GM21825 (cell line): ENCODE measurements around the gene DAGLB.

Experiments used
- ATAC-seq: cut with Tn5 transposase; IDR thresholded peaks from one replicate; pipeline ENCODE4 v1.9.1; 2021; ENCODE audit warnings: mild to moderate bottlenecking, moderate library complexity; ENCODE audit not compliant: unreplicated experiment

DAGLB gene, protein sequence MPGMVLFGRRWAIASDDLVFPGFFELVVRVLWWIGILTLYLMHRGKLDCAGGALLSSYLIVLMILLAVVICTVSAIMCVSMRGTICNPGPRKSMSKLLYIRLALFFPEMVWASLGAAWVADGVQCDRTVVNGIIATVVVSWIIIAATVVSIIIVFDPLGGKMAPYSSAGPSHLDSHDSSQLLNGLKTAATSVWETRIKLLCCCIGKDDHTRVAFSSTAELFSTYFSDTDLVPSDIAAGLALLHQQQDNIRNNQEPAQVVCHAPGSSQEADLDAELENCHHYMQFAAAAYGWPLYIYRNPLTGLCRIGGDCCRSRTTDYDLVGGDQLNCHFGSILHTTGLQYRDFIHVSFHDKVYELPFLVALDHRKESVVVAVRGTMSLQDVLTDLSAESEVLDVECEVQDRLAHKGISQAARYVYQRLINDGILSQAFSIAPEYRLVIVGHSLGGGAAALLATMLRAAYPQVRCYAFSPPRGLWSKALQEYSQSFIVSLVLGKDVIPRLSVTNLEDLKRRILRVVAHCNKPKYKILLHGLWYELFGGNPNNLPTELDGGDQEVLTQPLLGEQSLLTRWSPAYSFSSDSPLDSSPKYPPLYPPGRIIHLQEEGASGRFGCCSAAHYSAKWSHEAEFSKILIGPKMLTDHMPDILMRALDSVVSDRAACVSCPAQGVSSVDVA

DNA sequence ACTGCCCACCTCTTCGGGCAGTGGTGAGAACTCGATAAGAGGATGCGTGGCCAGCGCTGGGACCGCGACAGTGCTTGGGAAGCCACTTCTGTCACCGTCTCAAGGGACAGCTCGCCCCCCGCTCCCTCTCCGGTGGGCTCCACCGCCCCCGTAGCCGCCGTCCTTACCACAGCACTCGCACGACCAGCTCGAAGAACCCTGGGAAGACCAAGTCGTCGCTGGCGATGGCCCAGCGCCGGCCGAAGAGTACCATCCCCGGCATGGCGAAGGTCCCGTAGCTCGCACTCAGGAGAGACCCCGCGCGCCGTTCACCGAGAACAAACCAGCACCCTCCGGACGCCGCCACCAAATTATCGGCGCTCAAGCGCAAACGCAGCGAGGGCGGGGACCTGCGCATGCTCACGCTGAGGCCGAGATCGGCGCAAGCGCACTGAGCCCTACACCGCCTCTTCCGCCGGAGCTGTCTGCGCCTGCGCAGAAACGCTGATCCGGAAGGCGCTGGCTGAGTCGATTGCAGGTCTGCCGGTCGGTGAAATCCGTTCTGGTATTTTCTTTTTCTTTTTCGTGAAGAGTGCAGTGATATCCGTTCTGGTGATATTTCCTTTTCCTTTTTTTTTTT lies at the start of gene DAGLB:
Gene DAGLB (minus strand): TSS at position 374 of the 619 bp plus-strand sequence. CDS start 112 bp downstream, at position 262.
- peak; percentile 71 for ATAC-seq

DNA sequence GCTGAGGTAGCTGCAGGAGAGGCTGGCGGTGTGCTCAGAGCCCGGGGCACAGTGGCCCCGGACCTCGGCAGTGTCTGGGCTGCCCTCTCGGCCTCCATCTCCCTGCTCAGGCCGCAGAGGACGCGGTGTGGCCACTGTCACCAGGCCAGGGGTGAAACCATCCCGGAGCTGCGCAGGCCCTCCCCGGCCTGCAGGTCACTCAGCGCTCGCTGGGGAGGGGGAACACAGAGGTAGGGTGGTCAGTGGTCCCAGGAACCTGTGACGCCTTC lies 49.8 kb upstream of the DAGLB start:
- no peak for ATAC-seq

DNA sequence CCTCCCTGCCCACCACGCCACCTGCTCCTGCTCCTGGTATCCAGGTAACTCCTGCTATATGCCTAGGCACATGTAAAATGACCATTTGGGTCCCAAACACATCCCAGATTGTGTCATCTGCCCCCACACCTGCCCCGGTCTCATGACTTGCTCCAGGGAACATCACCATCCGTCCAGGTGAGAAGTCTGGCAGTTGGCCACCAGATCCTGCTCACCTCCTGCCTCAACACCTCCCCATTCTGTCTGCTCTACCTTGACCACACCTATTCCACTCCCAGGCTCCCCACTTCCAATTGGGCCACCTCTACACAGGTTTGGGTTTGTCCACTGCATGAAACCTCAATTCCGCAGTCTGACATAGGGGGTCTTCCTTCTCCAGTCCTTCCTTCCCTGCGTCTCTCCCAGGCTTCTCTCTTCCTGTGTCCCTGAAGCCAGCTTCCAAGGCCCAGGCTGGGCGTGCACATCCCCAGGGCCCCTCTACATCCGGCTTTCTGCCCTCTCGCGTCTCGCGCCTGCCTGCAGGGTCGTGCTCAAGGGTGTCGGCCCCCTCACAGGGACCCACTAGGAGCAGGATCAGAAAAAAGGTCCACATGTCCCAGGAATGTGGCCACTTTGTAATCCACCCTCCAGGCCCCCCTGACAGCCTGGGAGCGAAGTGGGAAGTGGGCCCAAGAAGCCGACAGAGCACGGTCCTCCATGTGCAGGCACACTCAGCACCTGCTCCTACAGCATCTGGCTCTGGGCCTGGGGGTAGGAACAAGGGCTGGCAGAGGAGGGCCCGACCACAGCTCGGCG lies 49.3 kb upstream of the DAGLB start:
- ATAC-seq, result no peak

DNA sequence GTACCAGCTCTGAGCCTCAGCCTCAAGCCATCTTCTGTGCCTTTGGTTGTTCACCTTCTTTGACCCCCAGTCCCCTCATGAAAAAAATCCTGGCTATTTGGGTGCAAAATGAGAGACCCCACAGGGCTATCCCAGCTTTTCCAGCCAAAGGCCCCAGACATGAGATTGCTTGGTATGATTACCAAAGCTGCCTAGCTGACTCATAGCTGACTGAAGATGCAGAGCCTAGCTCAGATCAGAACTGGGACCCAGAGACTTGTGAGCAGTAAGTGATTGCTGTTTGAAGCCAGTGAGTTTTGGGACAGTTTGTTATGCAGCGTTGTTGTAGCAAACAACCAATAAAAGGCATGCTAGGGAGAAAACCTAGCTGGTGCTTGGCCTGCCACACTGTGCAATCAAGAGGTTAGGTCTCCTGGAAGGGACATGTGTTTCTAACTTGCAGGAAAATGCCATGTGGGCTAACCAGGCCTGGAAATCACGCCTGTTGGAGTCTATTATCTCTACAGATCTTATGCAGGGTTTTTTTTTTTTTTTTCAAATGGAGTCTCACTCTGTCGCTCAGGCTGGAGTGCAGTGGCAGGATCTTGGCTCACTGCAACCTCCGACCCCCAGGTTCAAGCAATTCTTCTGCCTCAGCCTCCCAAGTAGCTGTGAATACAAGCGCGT lies 48.0 kb upstream of the DAGLB start:
- no peak for ATAC-seq

DNA sequence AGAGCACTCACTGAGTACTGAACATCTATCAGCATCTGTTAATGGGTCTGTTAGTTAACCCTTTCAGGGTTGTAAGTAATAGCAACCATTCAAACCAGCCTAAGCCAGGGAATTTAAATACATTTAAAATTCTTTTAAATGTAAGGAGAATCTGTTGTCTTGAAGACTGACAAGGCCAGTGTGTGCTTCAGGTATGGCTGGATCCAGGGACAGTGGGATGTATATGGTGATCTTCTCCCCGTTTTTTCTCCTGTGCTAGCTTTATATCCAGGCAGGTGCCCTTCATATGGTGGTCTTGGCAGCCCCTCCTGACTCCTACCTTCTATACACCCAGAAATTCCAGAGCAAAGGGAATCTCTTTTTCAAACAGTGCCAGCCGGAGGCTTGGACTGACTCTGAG lies 46.6 kb upstream of the DAGLB start:
- no peak for ATAC-seq

DNA sequence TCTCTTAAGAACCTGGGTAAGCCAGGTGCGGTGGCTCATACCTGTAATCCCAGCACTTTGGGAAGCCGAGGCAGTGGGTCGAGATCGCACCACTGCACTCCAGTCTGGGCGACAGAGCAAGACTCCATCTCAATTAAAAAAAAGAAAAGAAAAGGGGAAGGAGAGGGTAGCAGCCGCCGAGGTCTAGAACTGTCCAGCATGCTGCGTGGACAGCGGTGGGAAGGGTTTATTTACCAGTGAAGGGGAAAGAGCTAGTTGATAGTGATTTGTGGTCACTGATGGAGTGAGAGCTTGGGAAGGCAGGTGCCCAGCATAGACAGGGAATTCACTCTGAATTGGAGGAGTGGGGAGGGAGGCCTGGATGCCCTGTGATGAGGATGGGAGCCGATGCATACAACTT lies 43.4 kb upstream of the DAGLB start:
- no peak for ATAC-seq

DNA sequence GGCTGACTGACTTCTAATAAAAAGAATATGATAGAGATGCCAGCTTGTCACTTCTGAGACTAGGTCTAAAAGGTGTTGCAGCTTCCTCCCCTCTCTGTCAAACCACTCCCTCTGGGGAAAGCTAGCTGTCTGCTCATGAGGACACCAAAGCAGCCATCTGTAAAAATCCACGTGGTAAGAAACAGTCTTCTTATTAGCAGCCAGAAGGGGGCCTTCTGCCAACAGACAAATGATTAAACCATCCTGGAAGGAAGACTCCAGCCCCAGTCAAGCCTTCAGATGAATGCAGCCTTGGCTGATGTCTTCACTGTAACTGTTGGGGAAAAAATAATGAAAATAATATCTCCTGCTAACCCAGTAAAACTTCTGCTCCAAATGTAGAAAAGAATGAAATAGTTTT lies 41.9 kb upstream of the DAGLB start:
- no peak for ATAC-seq

DNA sequence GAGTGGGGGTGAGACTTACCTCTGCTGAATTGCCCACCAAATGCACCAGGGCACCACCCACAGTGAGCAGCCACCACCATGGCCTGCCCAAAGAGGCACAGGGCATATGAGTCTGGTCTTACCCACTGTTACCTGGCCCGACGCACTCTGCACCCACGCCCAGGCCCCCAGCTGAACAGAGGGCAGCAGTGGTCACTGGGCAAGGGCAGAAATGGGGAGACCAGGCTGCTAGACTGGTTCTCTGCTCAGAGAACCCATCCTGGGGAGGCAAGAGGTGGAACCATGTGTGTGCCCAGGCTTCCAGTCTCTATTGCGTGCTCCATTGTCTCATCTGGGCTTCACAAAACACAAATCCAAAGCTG lies 39.4 kb upstream of the DAGLB start:
- no peak for ATAC-seq

DNA sequence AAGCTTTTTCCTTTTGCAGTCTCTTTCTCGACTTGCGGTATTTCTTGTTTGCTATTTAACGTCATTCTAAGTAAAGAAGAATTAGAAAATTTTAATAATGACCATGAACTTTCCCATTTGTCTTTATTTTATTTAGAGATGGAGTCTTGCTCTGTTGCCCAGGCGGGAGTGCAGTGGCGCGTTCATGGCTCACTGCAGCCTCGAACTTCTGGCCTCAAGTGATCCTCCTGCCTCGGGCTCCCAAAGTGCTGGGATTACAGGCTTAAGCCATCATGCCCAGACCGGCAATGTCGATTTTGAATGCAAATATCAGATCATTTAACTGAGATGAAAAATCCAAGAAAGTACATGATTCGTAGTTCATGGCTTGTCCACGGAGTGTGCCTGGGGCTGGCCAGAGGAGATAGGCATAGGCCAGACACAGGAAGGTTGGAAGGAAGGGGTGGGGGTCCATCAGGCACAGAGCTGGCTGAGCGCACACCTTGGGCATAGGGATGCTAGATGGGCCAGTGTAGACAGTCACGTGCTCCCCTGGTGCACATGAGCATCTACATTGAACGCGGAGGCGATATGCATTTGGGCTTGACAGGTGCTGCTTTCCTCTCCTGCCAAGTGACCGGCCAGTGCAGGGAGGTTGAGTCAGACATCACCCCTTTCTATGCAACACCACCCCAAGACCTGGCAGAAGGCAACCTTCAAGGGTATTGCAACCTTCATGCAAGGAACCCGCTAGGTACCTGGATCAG lies 38.9 kb upstream of the DAGLB start:
- ATAC-seq, result no peak

DNA sequence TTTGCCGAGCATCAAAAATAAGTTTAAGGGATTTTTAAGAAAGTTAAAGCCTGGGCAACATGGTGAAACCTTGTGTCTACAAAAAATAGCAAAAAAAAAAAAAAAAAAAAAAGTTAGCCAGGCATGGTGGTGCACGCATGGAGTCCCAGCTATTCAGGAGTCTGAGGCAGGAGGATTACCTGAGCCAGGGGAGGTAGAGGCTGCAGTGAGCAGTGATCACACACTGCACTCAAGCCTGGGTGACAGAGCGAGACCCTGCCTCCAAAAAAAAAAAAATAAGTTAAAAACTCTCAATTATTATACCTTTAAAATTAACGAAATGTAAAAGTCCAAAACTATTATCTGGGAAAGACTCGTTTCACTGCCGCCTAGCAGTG lies 35.0 kb upstream of the DAGLB start:
- no peak for ATAC-seq

DNA sequence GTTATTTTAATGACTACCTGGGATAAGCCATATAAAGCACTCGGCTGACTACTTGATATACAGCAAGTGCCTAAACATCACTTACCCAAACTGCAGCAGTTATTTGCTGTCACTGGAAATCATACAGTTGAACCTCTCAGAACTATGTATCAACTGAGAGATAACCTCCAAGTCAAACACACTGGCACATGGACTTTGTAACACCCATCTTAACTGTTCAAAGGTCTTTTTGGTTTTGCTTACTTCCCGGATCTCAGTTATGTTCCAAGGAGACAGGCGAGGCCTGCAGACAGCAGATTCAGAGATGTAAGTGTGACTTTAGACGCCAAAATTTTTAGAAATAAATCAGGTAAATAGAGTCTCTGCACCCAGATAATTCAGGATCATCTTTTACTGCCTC lies 34.6 kb upstream of the DAGLB start:
- ATAC-seq, result no peak

DNA sequence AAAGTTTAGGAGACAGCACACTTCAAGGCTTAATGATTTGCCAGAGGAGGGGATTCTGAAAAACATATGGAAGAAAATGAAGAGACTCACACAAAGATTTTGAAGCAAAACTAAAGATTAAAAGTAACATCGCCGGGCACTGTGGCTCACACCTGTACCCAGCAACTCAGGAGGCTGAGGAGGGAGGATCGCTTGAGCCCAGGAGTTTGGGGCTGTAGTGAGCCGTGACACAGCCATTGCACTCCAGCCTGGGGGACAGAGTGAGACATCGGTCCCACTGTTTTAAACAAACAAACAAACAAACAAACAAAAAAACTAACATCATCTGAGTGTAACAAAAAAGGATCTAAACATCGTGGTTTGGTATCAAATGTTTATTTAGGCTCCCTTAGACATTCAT lies 33.7 kb upstream of the DAGLB start:
- no peak for ATAC-seq

DNA sequence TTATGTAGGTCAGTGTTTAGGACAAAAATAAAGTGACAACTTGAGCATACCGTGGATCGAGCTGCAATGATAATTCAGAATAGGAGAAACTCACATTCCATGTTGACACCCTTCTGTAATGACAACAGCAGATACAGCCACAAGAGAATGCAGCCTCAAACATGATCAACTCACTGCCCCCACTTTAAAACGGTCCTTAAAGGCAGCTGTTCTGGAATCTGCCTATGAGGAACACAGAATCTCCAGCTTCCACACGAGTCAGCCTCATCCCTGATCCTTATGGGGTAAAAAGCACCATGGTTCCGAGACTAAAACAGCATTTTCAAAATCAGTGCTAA lies 32.5 kb upstream of the DAGLB start:
- ATAC-seq, result no peak

DNA sequence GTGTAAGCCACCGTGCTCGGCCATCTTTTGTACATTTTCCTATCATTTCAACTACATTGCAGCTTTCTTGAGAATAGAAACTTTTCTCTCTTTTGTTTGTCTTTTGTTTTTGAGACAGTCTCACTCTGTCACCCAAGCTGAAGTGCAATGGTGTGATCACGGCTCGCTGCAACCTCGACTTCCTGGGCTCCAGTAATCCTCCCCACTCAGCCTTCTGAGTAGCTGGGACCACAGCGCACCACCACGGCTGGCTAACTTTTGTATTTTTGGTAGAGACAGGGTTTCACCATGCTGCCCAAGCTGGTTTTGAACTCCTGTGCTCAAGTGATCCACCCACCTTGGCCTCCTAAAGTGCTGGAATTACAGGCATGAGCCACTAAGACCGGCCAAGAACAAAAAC lies 31.3 kb upstream of the DAGLB start:
- no peak for ATAC-seq

DNA sequence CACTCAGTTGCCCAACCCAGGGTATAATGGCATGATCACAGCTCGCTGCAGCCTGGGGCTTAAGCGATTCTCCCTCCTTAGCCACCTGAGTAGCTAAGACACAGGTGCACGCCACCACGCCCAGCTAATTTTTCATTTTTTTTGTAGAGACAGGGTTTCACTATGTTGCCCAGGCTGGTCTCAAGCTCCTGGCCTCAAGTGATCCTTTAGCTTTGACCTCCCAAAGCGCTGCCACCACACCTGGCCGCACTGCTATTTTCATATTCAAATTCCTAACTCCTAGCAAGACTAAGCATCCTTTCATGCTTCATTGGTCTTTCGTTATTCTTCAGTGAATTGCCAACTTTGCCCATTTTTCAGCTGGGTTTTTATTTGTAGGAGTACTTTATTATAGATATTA lies 30.4 kb upstream of the DAGLB start:
- ATAC-seq, result no peak

DNA sequence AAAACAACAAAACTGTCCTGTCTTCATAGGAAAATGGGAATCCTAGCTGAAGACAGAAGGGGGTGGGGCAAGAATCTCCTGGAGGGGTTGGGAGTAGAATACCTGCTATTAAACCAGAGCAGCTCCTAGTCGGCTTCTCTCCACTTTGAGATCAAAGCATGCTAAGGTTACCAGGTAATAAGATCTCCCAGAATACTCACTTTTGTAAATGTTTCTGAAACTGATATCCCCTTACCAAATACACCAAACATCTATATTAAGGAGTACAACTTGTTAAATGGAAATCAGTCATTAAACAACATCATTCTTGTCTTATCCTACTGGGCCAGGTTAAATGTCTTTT lies 29.5 kb upstream of the DAGLB start:
- no peak for ATAC-seq

DNA sequence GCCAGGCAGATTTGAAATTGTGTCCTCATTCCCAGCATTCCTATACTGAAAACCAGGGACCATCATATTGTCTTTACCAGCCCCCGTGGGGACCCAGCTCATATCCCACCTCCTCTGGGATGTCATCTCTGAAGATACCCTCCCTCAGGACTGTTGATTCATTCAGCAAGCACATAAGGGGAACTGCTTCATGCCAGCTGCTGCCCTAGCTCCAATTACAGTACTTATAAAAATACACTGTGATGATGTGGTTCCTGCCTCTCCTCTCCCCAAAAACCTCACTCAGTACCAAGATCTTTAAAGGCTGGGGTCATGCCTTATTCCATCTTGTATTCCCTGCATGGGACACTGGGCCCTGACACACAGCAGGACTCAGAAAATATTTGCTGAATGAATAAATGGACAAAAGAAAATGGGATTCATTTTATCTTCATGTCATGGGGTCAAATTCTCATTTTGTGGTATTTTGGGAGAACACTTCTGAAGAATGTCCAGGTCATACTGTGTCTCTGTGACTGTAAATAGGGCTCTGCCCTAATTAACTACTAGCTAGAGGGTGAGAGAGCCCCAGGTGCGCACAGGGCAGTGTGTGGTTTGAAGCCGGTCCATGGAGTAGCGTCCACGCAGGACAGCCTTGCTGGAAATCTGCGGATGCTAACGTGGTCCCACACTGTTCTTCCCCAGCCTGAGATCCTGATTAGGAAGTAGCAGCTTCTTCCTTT lies 29.0 kb upstream of the DAGLB start:
- ATAC-seq, result no peak

DNA sequence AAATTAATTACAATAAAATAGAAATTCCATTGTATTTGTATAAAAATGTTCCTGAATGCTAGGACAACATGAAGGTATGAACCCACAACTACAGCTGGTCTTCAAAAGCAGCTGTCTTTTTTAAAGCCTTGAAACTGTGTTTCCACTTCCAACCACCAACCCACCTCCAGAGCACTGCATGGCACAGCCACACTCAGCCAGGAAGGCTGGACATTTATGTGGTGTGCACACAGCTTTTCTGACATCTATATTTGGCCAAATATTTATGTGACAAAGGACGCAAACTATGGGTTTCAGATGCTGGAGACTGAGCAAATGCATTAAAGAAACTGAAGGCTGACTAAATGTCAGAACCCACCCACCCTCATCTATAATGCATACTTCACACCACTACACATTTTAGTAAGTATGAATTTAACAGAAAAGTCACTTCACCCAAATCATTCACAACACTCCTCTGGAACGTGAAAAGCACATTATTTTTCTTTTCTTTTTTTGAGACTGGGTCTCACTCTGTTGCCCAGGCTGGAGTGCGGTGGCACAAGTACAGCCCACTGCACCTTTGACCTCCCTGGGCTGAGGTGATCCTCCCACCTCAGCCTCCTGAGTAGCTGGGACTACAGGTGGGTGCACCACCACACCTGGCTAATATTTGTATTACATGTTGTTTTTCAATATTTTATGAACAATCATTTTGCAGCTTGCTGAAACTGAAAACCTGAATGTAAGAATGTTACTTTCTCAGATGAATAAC lies 27.9 kb upstream of the DAGLB start:
- ATAC-seq, result no peak

DNA sequence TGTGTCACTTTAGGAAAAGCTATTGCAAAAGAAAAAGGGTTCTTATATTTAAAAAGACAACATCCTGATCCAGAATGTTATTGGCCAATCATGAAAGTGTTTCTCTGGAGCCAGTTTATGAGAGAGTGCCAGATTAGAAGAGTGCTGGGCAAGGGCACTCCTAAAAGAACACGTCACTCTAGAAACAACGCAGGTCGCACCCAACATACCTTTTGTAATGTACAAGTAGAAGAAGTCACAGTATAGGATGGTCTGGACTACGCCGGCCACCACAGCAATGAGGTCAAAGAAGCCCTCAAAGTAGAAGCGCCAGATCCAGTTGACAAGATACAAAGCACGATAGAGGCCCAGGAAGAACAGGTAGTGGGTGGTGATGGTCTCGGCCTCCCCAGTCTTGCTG lies 18.1 kb upstream of the DAGLB start:
- ATAC-seq, result no peak
